ENCODE measurements around the gene PMM1. TPM values are rescaled to one million over a fixed set of nuclear protein-coding genes. Genes with fewer than 3 reads are reported as not detected.
A peak's percentile ranks its signal among the peaks of the same experiment; 100 is the strongest.

The PMM1 gene
- total RNA-seq, 1 donor from 2014 or later: 17.4 TPM

- no peak for TF ChIP-seq CTCF (IDR thresholded peaks at IDR 0.05; ENCODE audit: insufficient read depth, low read length, severe bottlenecking)
- FAIRE-seq (no peak), DNase-seq (ENCODE audit: low read depth) (no peak)
- Histone ChIP-seq H3K4me3 (ENCODE audit: low read depth, low read length) (no peak overlapping the region), H3K27me3 (ENCODE audit: control insufficient read depth, insufficient read depth, low read length) (no peaks in the 10 kb centered on the region), H3K36me3 (ENCODE audit: control insufficient read depth, insufficient read depth, low read length) (peaks cover 17% of the 10 kb centered on the region)
Observed at GRCh38 chr22:41625577-41625976, 35.9 kb upstream of the PMM1 start.

- H3K27me3 ChIP-seq (ENCODE audit: control insufficient read depth, insufficient read depth, low read length): no peaks in the 10 kb centered on the region
- no peak for FAIRE-seq
- H3K36me3 ChIP-seq (ENCODE audit: control insufficient read depth, insufficient read depth, low read length): peaks cover 3% of the 10 kb centered on the region
- TF ChIP-seq CTCF (IDR thresholded peaks at IDR 0.05; ENCODE audit: insufficient read depth, low read length, severe bottlenecking): no peak
- H3K4me3 ChIP-seq (ENCODE audit: low read depth, low read length): peak overlapping the region; percentile 97
- DNase-seq (ENCODE audit: low read depth): no peak
Observed at GRCh38 chr22:41621911-41622179, 32.2 kb upstream of the PMM1 start.

GRCh38 chr22:41621099-41621910 is 31.7 kb upstream of the PMM1 start, which contains the start of gene XRCC6:
Gene XRCC6, plus strand, starts transcription at chr22:41621295. Its CDS starts 710 bp downstream, at chr22:41622005.
- DNase-seq (ENCODE audit: low read depth) (peak; percentile 99), FAIRE-seq (peak; percentile 32)
- Histone ChIP-seq H3K27me3 (ENCODE audit: control insufficient read depth, insufficient read depth, low read length) (no peaks in the 10 kb centered on the region), H3K36me3 (ENCODE audit: control insufficient read depth, insufficient read depth, low read length) (peaks cover 3% of the 10 kb centered on the region), H3K4me3 (ENCODE audit: low read depth, low read length) (peak within 1 kb of the TSS; percentile 97)
- TF ChIP-seq CTCF (IDR thresholded peaks at IDR 0.05; ENCODE audit: insufficient read depth, low read length, severe bottlenecking): no peak

GRCh38 chr22:41620589-41621098 is 31.0 kb upstream of the PMM1 start, which contains the start of gene DESI1:
Gene DESI1, minus strand, starts transcription at chr22:41621043. Its CDS starts 204 bp downstream, at chr22:41620839.
- FAIRE-seq: no peak

GRCh38 chr22:41619979-41620588 is 30.4 kb upstream of the PMM1 start:
- Histone ChIP-seq H3K4me3 (ENCODE audit: low read depth, low read length) (peak overlapping the region; percentile 97), H3K36me3 (ENCODE audit: control insufficient read depth, insufficient read depth, low read length) (peaks cover 1% of the 10 kb centered on the region), H3K27me3 (ENCODE audit: control insufficient read depth, insufficient read depth, low read length) (no peaks in the 10 kb centered on the region)
- no peak for FAIRE-seq
- peak; percentile 2 for TF ChIP-seq CTCF (IDR thresholded peaks at IDR 0.05; ENCODE audit: insufficient read depth, low read length, severe bottlenecking)
- DNase-seq (ENCODE audit: low read depth): no peak

More at GRCh38 chr22:41620589-41621098, 31.0 kb upstream of the PMM1 start, which contains the start of gene DESI1:
- DNase-seq (ENCODE audit: low read depth): peak; percentile 29
- peak within 1 kb of the TSS; percentile 97 for H3K4me3 ChIP-seq (ENCODE audit: low read depth, low read length)
- no peaks in the 10 kb centered on the region for H3K27me3 ChIP-seq (ENCODE audit: control insufficient read depth, insufficient read depth, low read length)
- H3K36me3 ChIP-seq (ENCODE audit: control insufficient read depth, insufficient read depth, low read length): peaks cover 1% of the 10 kb centered on the region
- peak; percentile 4 for TF ChIP-seq CTCF (IDR thresholded peaks at IDR 0.05; ENCODE audit: insufficient read depth, low read length, severe bottlenecking)
